C1 segment of cervical spinal cord (tissue), 14 donors: ENCODE measurements around the gene KLHL2.
A peak's percentile ranks its signal among the peaks of the same experiment; 100 is the strongest.
"Not testable (repeated sequence)": the region's sequence is repeated elsewhere in the genome, so short reads cannot be mapped to it uniquely, and the experiment has no call there.

ENCODE experiments used
- DNase-seq, 14 donors: peaks; one replicate each; lab custom pipeline; 2025; lab: John Stamatoyannopoulos, UW

Gene KLHL2, protein sequence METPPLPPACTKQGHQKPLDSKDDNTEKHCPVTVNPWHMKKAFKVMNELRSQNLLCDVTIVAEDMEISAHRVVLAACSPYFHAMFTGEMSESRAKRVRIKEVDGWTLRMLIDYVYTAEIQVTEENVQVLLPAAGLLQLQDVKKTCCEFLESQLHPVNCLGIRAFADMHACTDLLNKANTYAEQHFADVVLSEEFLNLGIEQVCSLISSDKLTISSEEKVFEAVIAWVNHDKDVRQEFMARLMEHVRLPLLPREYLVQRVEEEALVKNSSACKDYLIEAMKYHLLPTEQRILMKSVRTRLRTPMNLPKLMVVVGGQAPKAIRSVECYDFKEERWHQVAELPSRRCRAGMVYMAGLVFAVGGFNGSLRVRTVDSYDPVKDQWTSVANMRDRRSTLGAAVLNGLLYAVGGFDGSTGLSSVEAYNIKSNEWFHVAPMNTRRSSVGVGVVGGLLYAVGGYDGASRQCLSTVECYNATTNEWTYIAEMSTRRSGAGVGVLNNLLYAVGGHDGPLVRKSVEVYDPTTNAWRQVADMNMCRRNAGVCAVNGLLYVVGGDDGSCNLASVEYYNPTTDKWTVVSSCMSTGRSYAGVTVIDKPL

DNA sequence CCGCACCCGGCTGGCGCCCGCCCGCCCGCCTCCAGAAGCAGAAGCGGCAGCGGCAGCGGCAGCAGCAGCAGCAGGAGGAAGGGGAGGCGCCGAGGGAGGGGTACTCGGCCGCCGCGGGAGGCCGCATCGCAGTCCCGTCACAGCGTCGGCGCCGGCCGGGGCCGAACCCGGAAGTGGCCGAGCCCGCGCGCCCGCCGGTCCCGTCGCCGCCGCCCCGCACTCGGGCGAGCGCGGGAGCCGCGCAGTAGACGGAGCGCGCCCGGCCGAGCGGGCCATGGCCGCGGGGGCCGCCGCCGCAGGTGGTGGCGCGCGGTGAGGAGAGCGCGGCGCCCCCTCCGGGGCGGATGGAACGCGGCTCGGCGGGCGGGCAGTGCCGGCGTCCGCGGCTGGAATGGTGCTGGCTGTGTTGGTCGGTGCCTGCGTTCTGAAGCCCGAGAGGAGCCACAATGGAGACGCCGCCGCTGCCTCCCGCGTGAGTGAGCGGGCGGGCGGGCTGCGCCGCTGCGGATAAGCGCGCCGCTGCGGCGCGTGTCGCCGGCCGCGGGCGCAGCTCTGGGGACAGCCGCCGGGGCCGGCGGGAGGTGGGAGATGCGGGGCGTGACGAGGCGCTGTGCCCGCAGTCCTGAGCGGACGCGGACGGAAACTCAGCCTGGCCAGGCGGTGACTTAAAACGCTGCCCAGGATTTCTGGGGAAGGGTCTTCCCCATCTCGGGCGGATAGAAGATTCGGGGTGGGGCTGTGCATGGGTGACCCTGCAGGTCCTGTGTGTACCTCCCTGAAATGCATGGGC is at the start of gene KLHL2:
TSS of gene KLHL2 (plus strand) at position 131 of the 790 bp plus-strand sequence. CDS start at position 447, 316 bp downstream.
- DNase-seq = peak in 12 of 14 donors; percentile 34 to 85 (median 66)

DNA sequence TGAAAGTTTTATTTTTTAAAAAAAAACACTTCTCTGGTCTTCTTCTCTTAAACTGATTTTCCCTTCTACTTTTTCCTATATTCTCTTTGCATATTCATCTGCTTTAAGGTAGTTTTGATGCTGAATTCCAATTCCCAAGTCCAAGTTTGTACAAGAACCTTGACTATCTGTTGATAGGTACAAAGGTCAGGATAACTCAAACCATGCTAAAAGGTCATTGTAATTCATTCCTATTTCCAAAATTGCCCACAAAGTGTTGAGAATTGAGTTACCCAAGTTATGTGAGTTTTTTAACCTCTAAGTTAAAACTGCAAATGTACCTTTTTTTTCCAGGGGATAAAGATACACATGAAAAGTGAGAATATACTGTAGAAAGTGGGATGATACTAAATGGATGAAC is 48.6 kb upstream of the KLHL2 start:
- no peak for DNase-seq

DNA sequence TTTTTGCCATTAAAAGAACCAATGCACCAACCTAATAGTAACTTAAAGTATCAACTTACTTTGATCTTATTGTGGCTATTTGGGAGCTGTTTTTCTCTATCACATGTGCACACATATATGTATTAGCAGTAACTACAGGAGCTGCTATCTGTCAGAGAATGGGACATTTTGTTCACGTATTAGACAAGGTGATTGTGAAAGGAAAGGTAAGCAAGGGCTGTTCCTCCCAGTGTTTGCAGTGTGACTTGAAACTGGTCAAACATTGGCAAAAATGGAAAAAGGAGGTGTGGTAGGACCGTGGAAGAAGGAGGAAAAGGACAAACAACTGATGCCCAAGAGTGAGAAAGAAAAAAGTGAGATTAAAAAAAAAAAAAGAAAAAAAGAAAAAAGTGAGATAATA is 43.1 kb upstream of the KLHL2 start:
- DNase-seq = no peak

DNA sequence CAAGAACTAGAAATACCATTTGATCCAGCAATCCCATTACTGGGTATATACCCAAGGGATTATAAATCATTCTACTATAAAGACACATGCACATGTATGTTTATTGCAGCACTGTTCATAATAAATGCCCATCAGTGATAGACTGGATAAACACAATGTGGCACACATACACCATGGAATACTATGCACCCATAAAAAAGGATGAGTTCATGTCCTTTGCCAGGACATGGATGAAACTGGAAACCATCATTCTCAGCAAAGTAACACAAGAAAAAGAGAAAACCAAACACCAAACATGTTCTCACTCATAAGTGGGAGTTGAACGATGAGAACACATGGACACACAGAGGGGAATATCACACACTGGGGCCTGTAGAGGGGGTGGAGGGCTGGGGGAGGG is 40.5 kb upstream of the KLHL2 start:
- not testable (repeated sequence) for DNase-seq

DNA sequence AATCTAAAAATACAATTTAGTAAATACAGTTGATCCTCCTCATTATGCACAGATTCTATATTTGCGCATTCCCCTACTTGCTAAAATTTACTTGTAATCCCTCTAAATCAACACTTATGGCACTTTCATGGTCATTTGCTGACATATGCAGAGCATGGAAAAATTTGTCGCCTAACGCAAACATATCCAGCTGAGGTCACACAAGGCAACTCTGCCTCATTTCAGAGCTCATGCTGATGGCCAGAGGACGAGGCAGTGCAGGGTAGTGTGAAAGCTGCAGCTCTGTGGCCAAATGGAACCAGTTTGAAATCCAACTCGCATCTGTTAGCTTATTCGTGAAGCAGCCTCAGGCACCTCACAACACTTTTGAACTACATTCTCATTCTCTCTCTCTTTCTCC is 39.7 kb upstream of the KLHL2 start:
- DNase-seq = no peak

DNA sequence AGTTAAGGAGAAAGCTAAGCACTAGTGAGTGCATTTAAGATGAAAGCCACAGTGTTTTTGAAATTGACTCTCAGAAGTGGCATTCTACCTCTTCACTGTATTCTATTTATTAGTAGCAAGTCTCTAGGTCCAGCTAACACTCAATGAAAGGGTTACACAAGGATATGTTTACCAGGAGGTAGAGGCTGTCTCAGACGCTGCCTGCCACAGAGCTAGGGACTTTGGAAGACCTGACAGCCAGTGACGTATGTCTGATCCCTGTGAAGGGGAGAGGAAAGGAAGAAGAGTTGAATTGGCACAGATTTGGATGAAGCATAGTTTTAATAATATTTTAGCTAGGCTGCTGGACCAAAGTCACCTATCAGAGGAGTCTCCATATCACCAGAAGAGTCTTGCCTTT is 36.5 kb upstream of the KLHL2 start:
- DNase-seq = no peak

DNA sequence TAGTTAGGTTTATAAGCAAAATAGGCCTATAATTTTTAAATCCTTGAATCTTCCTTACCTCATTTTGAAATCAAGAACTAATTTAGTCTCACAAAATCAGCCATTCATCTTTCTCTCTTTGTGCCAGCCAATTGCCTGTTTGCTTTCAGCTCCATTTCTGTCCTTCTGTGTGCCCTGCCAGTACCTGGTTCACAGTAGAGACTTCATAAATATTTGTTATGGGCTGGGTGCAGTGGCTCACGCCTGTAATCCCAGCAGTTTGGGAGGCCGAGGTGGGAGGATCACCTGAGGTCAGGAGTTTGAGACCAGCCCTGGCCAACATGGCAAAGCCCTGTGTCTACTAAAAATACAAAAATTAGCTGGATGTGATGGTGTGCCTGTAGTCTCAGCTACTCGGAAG is 31.9 kb upstream of the KLHL2 start:
- DNase-seq = not testable (repeated sequence)

DNA sequence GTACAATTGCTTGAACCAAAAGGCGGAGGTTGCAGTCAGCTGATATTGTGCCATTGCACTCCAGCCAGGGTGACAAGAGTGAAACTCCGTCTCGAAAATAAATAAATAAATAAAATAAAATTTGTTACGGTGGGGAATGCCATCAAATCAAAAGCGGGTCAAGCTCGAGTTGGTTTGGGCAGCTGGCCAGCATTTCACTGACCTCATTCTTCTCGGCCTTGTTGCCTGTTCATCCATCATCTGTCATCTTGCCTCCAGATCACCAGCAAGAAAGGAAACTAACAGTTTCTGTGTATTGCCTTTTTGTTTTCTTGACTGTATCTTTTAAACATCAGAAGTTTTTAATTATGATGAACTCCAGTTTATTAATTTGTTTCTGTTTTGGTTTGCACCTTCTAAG is 31.5 kb upstream of the KLHL2 start:
- peak in 3 of 14 donors; percentile 1 to 3 (median 1) for DNase-seq

DNA sequence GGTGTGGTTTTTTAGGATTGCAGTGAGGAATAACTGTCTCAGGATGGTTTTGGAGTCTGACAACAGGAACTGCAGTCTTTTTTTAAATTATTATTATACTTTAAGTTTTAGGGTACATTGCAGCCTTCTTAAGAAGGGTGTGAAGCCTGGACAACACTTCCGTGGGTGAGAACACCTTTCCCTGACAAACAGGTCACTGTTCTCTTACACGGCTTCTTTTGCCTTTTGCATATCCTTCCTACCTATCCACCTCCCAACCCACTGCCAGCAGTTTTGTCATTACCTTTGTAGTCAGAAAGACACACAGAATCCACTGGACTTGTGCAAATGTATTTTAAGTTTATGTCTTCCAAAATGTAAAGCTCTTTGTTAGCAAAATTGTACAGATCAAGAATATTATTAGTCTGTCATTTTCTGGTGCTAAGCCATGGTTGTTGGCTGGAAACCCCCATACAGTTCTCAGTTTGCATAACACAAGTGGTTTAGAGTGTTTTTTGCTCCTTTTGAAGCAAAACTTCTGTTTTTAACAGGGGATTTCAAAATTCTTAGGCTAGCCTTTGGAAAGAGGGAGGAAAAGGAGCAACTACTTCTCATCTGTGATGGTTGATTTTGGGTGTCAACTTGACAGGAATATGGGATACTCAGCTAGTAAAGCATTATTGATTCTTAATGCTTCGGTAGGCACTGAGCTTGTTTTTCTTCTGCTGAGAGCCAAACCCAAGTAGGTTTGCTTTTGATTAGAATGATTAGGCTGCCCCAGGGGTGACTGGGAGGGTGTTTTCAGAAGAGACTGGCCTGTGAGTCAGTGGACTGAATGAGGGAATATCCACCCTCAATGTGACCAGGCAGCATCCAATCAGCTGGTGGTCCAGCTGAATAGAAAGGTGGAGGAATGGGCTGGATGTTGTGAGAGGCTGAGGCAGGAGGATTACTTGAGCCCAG is 29.4 kb upstream of the KLHL2 start:
- no peak for DNase-seq

DNA sequence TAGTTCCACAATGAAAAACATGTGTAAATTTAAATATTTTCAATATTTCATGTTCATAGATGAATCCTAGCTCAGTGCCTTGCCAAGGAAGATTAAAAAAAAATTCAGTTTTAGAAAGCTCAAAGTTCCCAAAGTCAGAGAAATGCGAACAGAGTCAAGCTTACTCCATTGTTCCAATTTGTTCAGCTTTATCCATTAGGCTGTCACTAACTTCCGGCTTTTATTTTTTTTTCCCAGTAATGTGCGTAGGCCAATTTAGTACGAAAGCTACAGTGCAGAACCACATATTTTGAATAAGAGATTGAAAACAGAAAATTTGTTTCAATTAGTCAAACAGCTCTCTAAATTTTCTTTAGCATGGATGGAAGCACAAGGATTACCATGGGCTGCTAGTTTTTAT is 23.1 kb upstream of the KLHL2 start:
- DNase-seq = no peak

DNA sequence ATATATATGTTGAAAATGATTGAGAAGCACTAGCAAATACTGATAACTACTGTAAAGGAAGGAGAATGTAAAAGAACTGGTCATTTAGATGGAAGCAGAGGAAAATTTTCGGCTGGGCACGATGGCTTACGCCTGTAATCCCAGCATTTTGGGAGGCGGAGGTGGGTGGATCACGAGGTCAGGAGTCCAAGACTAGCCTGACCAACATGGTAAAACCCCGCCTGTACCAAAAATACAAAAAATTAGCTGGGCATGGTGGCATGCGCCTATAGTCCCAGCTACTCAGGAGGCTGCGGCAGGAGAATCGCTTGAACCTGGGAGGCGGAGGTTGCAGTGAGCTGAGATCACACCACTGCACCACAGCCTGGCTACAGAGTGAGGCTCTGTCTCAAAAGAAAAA is 22.4 kb upstream of the KLHL2 start:
- DNase-seq = not testable (repeated sequence)

DNA sequence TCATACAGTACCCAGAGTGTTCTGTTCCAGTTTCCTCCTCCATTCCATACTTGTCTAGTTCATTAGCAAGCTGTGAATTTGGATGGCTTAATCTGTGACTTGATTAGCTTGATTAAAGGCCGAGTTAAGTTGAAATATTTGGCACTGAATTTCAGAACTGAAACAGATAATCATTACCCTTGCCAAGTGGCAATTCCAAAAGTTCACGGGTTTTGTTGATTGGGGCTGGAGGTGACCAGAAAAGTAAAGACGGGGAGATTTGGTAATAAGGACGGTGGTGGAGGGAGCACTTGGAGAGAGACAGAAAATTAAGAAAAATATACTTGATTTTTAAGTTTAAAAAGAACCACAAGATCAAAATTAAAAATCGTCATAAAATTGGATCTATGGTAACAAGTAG is 21.9 kb upstream of the KLHL2 start:
- DNase-seq = no peak

DNA sequence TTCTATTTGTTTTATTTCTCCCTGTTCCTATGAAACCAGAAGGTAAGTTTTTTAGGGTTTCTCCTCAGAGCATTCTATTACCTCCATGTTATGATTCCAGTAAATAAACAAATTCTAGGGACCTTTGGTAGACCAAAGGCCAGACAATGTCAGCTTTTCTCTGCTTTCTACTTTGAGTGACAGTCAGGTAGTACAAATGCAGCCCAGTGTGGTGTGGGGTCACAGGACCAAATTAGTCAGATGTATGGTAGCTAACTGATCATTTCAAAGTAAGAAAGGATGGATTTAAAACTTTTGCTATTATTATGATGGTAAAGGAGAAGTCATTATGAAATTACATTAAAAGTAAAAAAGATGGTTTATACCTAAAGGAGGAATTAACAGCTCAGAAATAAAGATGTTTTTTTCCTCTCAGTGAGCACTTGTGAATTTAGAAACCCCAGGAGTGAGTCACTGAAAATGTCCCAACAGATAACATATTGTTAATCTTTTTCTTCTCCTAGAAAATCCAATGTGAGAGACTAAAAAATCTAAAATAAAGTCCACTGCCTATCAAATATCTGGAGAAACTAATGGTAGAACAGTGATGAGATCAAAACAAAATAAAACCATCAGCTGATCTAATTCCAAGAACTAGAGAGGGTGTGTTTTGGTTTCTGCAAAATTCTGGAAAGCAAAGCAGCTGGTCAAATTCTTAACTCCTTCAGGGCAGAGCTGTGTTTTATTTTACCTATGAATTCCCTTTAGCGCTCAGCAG is 16.6 kb upstream of the KLHL2 start:
- no peak for DNase-seq

DNA sequence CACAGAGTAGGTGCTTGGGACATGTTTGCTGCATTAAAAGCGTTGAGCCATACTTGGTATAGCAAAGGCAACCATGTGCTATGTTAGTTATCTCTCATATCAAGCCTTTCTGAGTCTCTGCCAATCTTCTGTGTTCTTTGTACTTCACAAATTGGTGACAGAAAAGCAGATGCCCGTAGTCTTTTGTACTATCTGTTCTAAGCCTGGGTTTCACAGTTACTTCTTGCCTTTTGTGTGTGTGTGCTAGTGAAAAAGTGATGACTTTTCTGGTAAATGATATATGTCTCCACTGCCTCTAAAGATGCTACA is 16.1 kb upstream of the KLHL2 start:
- no peak for DNase-seq

DNA sequence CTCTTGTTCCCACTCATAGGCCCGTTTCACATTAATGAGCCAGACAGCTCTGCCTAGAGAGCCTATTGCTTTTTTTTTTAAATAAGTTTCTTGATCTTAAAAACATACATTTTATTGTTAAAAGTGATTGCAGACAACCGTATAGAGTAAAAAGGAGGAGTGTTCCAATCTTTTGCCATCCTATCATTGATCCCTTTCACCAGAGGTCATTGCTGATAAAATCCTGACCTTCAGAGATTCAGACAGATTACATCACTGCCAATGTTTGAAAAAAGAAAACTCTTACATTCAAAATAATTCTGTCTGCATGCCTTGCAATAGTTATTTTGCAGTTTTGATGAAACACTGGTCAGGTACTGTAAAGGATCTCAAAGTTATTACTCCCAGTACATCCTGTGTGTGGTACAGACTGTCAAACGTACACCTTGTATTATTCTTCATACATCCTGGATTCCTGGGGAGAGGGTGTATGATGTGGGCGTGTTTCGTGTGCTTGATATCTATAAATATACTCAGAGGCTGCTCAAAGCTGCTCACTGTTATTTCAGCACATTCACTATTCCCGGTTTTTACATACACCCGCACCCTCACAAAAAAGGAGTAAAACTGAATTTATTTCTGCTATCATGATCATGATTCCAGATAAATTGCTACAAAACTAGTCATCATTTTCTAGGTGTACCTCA is 15.4 kb upstream of the KLHL2 start:
- no peak for DNase-seq

DNA sequence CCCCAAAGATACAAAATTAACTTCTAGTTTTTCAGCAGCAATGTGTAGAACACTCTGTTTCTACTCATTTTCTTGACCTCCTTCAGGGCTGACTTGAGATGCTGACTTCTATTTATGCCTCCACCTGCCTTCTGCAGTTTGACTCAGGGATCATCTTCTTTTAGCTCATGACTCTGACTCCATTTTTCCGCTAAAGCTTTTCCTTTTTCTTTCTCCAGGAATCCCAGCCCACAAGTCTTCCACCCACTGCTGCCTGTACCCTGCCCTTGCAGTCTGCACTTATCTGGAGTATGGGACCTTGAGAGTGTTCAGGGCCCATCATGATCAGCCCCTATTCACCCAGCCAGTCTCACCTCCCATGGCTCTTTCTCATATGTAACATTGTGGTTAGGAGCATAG is 14.9 kb upstream of the KLHL2 start:
- DNase-seq = no peak

DNA sequence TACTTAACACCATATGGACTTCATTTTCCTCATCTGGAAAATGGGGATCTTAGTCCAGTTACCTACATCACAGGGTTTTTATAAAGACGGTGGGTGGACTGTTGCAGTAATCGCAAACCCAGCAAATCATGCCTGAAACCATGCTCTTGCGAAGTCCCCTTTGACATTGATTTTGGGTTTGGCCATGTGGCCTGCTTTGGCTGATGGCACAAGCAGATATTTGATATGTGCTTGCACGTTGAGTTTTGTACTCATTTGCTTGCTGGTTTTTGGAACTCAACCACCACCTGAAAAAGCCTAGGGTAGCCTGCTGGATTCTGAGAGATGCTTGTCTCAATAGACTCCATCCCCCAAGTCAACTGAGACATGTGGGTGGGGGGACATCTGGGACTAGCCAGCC is 14.4 kb upstream of the KLHL2 start:
- DNase-seq = no peak

DNA sequence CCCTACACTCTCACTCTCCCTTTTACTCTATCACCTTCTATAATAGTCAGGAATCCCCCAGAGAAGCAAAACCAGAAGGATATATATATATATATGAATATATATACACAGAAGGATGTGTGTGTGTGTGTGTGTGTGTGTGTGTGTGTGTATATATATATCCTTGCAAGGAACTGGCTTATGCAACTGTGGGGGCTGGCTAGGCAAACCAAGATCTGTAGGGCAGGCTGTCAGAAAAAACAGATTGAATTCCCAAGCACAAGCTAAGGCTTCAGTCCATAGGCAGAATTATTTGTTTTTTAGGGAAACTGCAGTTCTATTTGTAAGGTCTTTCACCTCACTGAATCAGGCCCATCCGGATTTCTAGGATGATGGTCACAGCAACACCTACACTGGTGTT is 13.0 kb upstream of the KLHL2 start:
- no peak for DNase-seq

DNA sequence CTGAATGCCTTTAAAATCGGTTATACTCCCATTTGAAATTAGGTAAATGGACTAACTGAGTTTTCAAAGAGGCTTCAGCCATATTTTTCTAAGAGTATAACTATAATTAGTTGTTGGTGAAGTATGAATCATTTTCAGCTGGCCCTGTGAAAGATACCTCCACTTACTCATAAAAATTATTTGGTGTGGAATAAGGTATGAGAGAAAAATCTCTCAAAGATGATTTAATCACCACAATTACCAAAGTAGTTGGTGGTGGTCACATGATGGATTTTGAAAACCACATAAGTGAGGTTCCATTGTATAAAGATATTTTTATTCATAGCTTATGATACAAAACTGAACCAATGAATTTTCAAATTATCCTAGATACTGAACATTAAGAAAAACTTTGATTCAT is 9.0 kb upstream of the KLHL2 start:
- no peak for DNase-seq

DNA sequence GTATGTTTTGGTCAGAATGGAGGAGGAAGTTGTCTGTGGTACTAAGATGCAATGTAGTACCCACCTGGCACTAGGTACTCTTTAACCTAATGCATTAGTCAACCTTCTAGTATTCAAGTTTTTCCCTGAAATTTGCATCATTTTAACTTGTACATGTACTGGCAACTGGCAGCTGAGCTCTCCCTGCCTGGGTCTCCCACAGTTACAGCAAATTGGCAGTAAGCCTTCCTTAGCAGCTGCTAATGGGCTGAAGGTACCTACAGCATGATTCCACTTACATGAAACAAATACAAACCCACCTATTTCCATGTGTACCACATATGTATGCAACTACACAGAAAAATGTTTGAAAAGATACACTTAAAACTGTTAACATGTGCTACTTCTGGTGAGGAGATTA is 8.1 kb upstream of the KLHL2 start:
- no peak for DNase-seq
